Measurements from ENCODE around the gene TEX30. TPM values are rescaled to one million over a fixed set of nuclear protein-coding genes. Genes with fewer than 3 reads are reported as not detected.

Gene TEX30
- total and polyA plus RNA-seq, 8 donors = 1.8 to 9.6 (median 2.3) TPM

DNA sequence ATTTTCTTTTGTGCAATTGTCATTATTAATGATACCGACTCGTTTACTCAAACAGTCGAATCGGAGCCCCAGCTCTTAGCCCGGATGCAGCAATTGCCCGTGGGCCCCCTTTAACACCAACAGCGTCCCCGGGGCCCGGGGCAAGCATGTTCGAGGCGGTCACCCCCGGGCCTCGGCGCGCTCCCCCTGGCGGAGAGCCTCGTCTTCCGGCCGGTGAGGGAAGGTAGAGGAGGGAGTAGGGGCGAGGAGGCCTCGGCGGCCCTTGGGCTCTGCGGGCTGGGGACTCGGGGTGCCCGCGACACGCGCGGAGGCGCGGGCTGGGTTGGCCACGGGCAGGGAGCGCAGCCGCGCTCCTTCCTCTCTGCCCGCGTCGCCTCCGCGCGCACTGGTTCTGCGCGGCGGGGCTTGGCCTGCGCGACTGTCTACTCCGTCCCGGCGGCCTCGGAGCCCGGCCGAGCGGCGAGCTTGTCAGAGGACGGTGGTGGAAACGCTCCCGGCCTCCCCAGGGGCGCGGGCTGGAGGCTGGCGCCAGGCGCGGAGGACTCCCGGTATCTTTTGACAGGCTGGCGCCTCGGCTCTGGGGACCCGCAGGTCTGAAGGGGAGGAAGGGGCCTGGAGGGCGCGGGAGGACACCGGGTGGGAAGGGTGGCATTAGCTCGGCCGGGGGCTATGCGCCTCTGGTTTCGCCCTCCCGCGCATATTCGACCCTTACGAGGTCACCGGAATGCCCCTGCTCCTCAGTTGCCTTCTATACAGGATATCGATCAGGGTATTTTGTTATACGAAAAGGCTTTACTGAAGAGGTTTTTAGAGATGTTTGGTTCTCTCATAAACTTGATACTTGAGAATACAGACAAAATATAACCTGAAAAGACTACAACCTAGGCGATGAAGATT is 26.8 kb upstream of the TEX30 start:
- H3K27ac ChIP-seq = peak overlapping the region; percentile 68 to 79 (median 74)
- H3K27me3 ChIP-seq = no peaks in the 10 kb centered on the region
- intact Hi-C loops (cut with DNase I) = no loop called here
- no peaks in the 10 kb centered on the region for H3K9me3 ChIP-seq
- FAIRE-seq (no peak), ATAC-seq (peak; percentile 82 to 91 (median 84)), DNase-seq (peak; percentile 78 to 94 (median 86))
- H3K4me3 ChIP-seq = peak overlapping the region; percentile 69 to 93 (median 88)
- H3K4me1 ChIP-seq = peaks cover 0 to 9% (median 0%) of the 10 kb centered on the region in 3 donors
- 1 to 2% methylated on average over 78 to 81 of the region's 81 CpGs for WGBS, 2 donors
- H3K36me3 ChIP-seq = no peaks in the 10 kb centered on the region
- TF ChIP-seq CTCF (IDR thresholded peaks at IDR 0.05) = peak; percentile 60 to 74 (median 69)

- FAIRE-seq (no peak), ATAC-seq (peak; percentile 45 to 55 (median 50)), DNase-seq (peak in 5 of 6 donors; percentile 13 to 84 (median 61))
- Histone ChIP-seq H3K27me3 (no peaks in the 10 kb centered on the region), H3K36me3 (no peaks in the 10 kb centered on the region), H3K4me3 (peak overlapping the region; percentile 69 to 93 (median 88)), H3K9me3 (no peaks in the 10 kb centered on the region), H3K27ac (peak overlapping the region; percentile 68 to 79 (median 74)), H3K4me1 (peaks cover 0 to 9% (median 0%) of the 10 kb centered on the region in 3 donors)
- WGBS, 2 donors = 0% methylated on average over 59 to 69 of the region's 69 CpGs
- no peak for TF ChIP-seq CTCF (IDR thresholded peaks at IDR 0.05)
- intact Hi-C loops (cut with DNase I) = no loop called here
Observed at GRCh38 chr13:102799426-102800144, 26.0 kb upstream of the TEX30 start.

DNA sequence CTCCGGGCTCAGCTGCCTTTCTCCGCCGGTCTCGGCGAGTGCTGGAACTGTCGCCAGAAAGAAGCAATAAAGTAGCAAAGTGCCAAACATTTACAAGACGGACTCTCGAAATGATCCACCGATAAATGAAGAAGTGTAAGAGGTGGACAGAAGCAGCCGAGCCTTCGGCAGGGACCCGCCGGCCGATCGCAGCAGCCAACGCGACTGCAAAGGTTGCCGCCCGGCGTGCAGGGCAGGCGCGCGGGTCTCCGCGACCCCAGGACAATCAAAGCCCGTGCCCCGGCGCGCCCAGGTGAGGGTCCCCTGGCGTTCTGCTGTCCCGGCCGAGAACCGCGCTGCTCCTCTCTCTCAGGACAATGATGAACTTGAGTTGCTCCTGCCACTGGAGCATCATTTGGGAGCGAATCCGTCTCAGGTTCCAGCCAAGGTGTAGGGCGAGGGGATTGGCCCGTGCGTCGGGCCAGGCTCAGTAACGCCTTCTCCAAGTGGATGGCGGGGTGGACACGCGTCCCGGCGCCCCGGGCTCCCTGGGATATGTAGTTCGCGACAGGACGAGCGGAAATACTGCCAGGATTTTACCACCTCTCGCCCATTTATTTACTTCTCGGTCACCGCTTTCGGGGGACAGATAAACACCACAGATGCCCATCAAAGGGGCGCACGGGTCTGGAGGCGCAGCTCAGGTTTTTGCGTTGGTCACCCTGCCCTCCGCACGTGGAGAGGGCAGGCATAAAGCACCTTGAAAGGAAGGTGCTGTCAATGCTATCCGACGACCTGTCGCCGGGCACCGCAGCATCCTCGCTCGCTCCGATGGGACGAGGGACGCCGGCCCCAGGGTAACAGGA is 25.2 kb upstream of the TEX30 start, which contains the start of the genes BIVM and POGLUT2:
Gene BIVM (plus strand): TSS at position 539 of the 845 bp plus-strand sequence. CDS start 8,149 bp downstream, outside the sequence.
Gene POGLUT2 (minus strand): TSS at position 396 of the 845 bp plus-strand sequence. CDS start 306 bp downstream, at position 90.
- WGBS, 2 donors = 0% methylated on average over 72 of the region's 72 CpGs
- Histone ChIP-seq H3K27ac (peak within 1 kb of the TSS; percentile 68 to 79 (median 74)), H3K4me1 (peaks cover 0 to 9% (median 0%) of the 10 kb centered on the region in 3 donors), H3K36me3 (no peaks in the 10 kb centered on the region), H3K27me3 (no peaks in the 10 kb centered on the region), H3K4me3 (peak within 1 kb of the TSS; percentile 69 to 93 (median 88)), H3K9me3 (no peaks in the 10 kb centered on the region)
- FAIRE-seq = no peak
- DNase-seq = peak; percentile 90 to 95 (median 92)
- peak; percentile 91 to 96 (median 93) for ATAC-seq
- no peak for TF ChIP-seq CTCF (IDR thresholded peaks at IDR 0.05)
- intact Hi-C loops (cut with DNase I) = no loop called here

DNA sequence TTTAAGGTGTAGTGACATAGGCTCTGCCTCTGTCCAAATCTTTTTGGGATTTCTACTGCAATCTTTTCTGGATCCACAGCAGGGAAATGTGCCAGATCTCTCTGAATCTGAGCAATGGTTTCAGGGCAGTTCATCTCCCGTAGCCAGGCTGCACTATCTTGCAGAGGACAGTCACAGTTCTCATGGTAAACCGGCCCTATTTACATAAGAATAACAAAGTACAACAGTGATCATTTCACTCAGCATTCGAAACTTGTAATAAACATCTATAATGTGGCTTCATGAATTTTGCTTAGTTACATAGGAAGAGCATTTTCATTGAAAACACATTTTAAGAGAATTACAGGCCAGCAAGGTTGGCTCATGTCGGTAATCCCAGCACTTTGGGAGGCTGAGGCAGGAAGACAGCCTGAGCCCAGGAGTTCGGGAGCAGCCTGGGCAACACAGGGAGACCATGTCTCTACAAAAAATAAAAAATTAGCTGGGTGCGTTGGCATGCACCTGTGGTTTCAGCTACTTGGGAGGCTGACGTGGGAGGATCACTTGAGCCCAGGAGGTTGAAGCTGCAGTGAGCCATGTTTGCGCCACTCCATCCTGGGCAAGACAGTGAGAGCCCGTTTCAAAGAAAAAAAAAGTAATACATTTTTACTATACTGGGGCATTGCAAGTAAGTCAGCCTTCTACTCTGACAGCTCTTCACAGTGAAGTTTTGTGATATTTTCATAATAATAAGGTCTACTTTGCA is 20.2 kb upstream of the TEX30 start:
- TF ChIP-seq CTCF (IDR thresholded peaks at IDR 0.05) = no peak
- Histone ChIP-seq H3K36me3 (peaks cover 0 to 12% (median 0%) of the 10 kb centered on the region in 3 donors), H3K4me3 (no peak overlapping the region), H3K27me3 (no peaks in the 10 kb centered on the region), H3K9me3 (no peaks in the 10 kb centered on the region), H3K27ac (no peak overlapping the region), H3K4me1 (peaks cover 0 to 5% (median 0%) of the 10 kb centered on the region in 3 donors)
- DNase-seq (no peak), ATAC-seq (no peak), FAIRE-seq (no peak)
- WGBS, 2 donors = 89 to 90% methylated on average over 9 of the region's 9 CpGs
- intact Hi-C loops (cut with DNase I) = no loop called here

Measured in pancreas (tissue), 10 donors.